CD8-positive, alpha-beta memory T cell (primary cell): ENCODE measurements around the gene CFAP70. TPM values are rescaled to one million over a fixed set of nuclear protein-coding genes. Genes with fewer than 3 reads are reported as not detected.
"Not testable (repeated sequence)": the region's sequence is repeated elsewhere in the genome, so short reads cannot be mapped to it uniquely, and the experiment has no call there.

Experiments used
- CTCF ChIA-PET: fragments of 350-600 bp; sonication (Branson Sonifier 250); formaldehyde crosslinking; loops from one replicate; lab custom pipeline; 2021; ENCODE audit warnings: antibody characterized with exemption; lab: Charles Lee
- POLR2A ChIA-PET: fragments of 350-600 bp; sonication (Branson Sonifier 250); formaldehyde crosslinking; loops from one replicate; lab custom pipeline; 2021; ENCODE audit warnings: antibody characterized with exemption; lab: Charles Lee
- DNase-seq, 5 donors: peaks; one replicate each; pipeline versions ENCODE4 v3.0.0 to v3.0.0-alpha.2; 2020 to 2022; ENCODE audit warnings: mixed read lengths in 1 of 5
- H3K27ac ChIP-seq: one replicate; pipeline ENCODE4 v1.7.0; 2013; ENCODE audit warnings: low read depth, mild to moderate bottlenecking, low read length, moderate library complexity
- H3K27me3 ChIP-seq: 2 replicates; pipeline ENCODE4 v1.7.0; 2013; ENCODE audit warnings: low read length, mild to moderate bottlenecking; ENCODE audit not compliant: insufficient read depth, poor library complexity, severe bottlenecking
- H3K36me3 ChIP-seq: 2 replicates; pipeline ENCODE4 v1.7.0; 2013; ENCODE audit warnings: mild to moderate bottlenecking, low read length, moderate library complexity; ENCODE audit not compliant: insufficient read depth
- H3K4me1 ChIP-seq: 2 replicates; pipeline ENCODE4 v1.7.0; 2013; ENCODE audit warnings: mild to moderate bottlenecking, low read length, moderate library complexity; ENCODE audit not compliant: insufficient read depth
- H3K4me3 ChIP-seq: 2 replicates; pipeline ENCODE4 v1.7.0; 2013; ENCODE audit warnings: mild to moderate bottlenecking, low read length
- H3K9me3 ChIP-seq: 2 replicates; pipeline ENCODE4 v1.7.0; 2013; ENCODE audit warnings: mild to moderate bottlenecking, low read length
- H3K27ac Mint-ChIP-seq, 8 donors: one replicate each; pipeline ENCODE4 v1.8.0; 2020 to 2021; ENCODE audit warnings: mixed read lengths in 8 of 8, mild to moderate bottlenecking in 6 of 8, inconsistent platforms in 3 of 8, moderate library complexity in 3 of 8
- H3K27me3 Mint-ChIP-seq, 2 donors: one replicate each; pipeline ENCODE4 v1.8.0; 2020 to 2021; ENCODE audit warnings: mixed read lengths in 2 of 2, mild to moderate bottlenecking in 1 of 2, moderate library complexity in 1 of 2
- H3K36me3 Mint-ChIP-seq, 3 donors: one replicate each; pipeline ENCODE4 v1.8.0; 2020 to 2021; ENCODE audit warnings: mixed read lengths in 3 of 3, inconsistent platforms in 1 of 3, mild to moderate bottlenecking in 1 of 3
- H3K4me1 Mint-ChIP-seq, 3 donors: one replicate each; pipeline ENCODE4 v1.8.0; 2020 to 2021; ENCODE audit warnings: mixed read lengths in 3 of 3, inconsistent platforms in 1 of 3, mild to moderate bottlenecking in 1 of 3
- H3K4me3 Mint-ChIP-seq, 7 donors: one replicate each; pipeline ENCODE4 v1.8.0; 2020 to 2021; ENCODE audit warnings: mixed read lengths in 7 of 7, mild to moderate bottlenecking in 6 of 7, moderate library complexity in 4 of 7, inconsistent platforms in 2 of 7
- H3K9me3 Mint-ChIP-seq, 5 donors: one replicate each; pipeline ENCODE4 v1.8.0; 2020 to 2022; ENCODE audit warnings: mixed read lengths in 5 of 5, mild to moderate bottlenecking in 3 of 5, moderate library complexity in 2 of 5, inconsistent platforms in 1 of 5
- polyA plus RNA-seq: library from polyadenylated mRNA; unstranded; fragments of 300-500 nt; fragmentation: Illumina TruSeq; gene quantifications from one replicate; pipeline ENCODE4 v1.2.3, GENCODE V29; 2021
- total RNA-seq, 2 experiments: library from RNA; stranded (reverse); gene quantifications; one replicate each; pipeline ENCODE4 v1.2.3, GENCODE V29; 2021

The CFAP70 gene
- total and polyA plus RNA-seq, 3 experiments from 2014 or later, result 0.86 to 1.2 TPM; not detected in 1

- Mint-ChIP-seq H3K27me3 (peaks cover 0 to 4% of the 10 kb centered on the region in 2 donors), H3K36me3 (peaks cover 0 to 4% (median 0%) of the 10 kb centered on the region in 3 donors), H3K4me3 (no peak overlapping the region), H3K9me3 (peaks cover 0 to 10% (median 7%) of the 10 kb centered on the region in 5 donors), H3K4me1 (peaks cover 0 to 4% (median 3%) of the 10 kb centered on the region in 3 donors), H3K27ac (no peak overlapping the region)
- H3K4me1 ChIP-seq, result no peaks in the 10 kb centered on the region
- H3K27me3 ChIP-seq, result no peaks in the 10 kb centered on the region
- ChIA-PET POLR2A (no interaction called here), CTCF (interaction anchor here (1.0 to 1.8 kb wide), 3 partner anchors 28 to 381 kb away, joined by 3 to 5 read pairs (median 3); partner anchors contain the start of gene CFAP70)
- H3K36me3 ChIP-seq, result no peaks in the 10 kb centered on the region
- DNase-seq, result no peak
- no peak overlapping the region for H3K4me3 ChIP-seq
- H3K9me3 ChIP-seq, result no peaks in the 10 kb centered on the region
- no peak overlapping the region for H3K27ac ChIP-seq
These were observed 95.6 kb downstream of the CFAP70 start for GRCh38 chr10:73262880-73263555.

- H3K4me3 ChIP-seq, result no peak overlapping the region
- CTCF ChIA-PET, result interaction anchor here (1.8 kb wide), 1 partner anchor 382 kb away, joined by 5 read pairs; no protein-coding TSS in a partner anchor
- Mint-ChIP-seq H3K36me3 (peaks cover 0 to 4% (median 0%) of the 10 kb centered on the region in 3 donors), H3K4me1 (peaks cover 0 to 4% (median 3%) of the 10 kb centered on the region in 3 donors), H3K4me3 (no peak overlapping the region), H3K9me3 (peaks cover 0 to 10% (median 7%) of the 10 kb centered on the region in 5 donors), H3K27ac (no peak overlapping the region), H3K27me3 (peaks cover 0 to 4% of the 10 kb centered on the region in 2 donors)
- H3K4me1 ChIP-seq, result no peaks in the 10 kb centered on the region
- DNase-seq, result no peak
- no peaks in the 10 kb centered on the region for H3K36me3 ChIP-seq
- H3K27ac ChIP-seq, result no peak overlapping the region
- no peaks in the 10 kb centered on the region for H3K27me3 ChIP-seq
- POLR2A ChIA-PET, result no interaction called here
- no peaks in the 10 kb centered on the region for H3K9me3 ChIP-seq
These were observed 96.4 kb downstream of the CFAP70 start for GRCh38 chr10:73262105-73262730.

GRCh38 chr10:73261362-73261995, 97.2 kb downstream of the CFAP70 start:
- no peak for DNase-seq
- Mint-ChIP-seq H3K4me1 (peaks cover 0 to 4% (median 3%) of the 10 kb centered on the region in 3 donors), H3K27me3 (peaks cover 0 to 4% of the 10 kb centered on the region in 2 donors), H3K36me3 (peaks cover 0 to 4% (median 0%) of the 10 kb centered on the region in 3 donors), H3K4me3 (no peak overlapping the region), H3K9me3 (peaks cover 0 to 10% (median 7%) of the 10 kb centered on the region in 5 donors), H3K27ac (no peak overlapping the region)
- H3K4me1 ChIP-seq, result no peaks in the 10 kb centered on the region
- no peak overlapping the region for H3K27ac ChIP-seq
- no peaks in the 10 kb centered on the region for H3K9me3 ChIP-seq
- H3K27me3 ChIP-seq, result no peaks in the 10 kb centered on the region
- CTCF ChIA-PET, result no interaction called here
- POLR2A ChIA-PET, result no interaction called here
- no peak overlapping the region for H3K4me3 ChIP-seq
- no peaks in the 10 kb centered on the region for H3K36me3 ChIP-seq

GRCh38 chr10:73258612-73259011, 100.1 kb downstream of the CFAP70 start:
- CTCF ChIA-PET, DNase-seq, H3K4me3 ChIP-seq, POLR2A ChIA-PET, H3K36me3 ChIP-seq, H3K9me3 ChIP-seq, H3K27me3 Mint-ChIP-seq, H3K4me1 Mint-ChIP-seq, H3K4me1 ChIP-seq, H3K4me3 Mint-ChIP-seq, H3K36me3 Mint-ChIP-seq, H3K27ac ChIP-seq, H3K27me3 ChIP-seq: not testable (repeated sequence)
- Mint-ChIP-seq H3K9me3 (peaks cover 0 to 10% (median 7%) of the 10 kb centered on the region in 5 donors), H3K27ac (peak overlapping the region in 2 of 8 donors; percentile 9 to 23)

GRCh38 chr10:73253225-73253555, 105.5 kb downstream of the CFAP70 start:
- POLR2A ChIA-PET, result interaction anchor here (1.7 kb wide), 1 partner anchor 243 kb away, joined by 4 read pairs; the partner anchor contains the start of gene PPP3CB
- Mint-ChIP-seq H3K27ac (peak overlapping the region; percentile 87 to 97 (median 95)), H3K36me3 (peaks cover 0 to 35% (median 8%) of the 10 kb centered on the region in 3 donors), H3K27me3 (no peaks in the 10 kb centered on the region), H3K9me3 (no peaks in the 10 kb centered on the region), H3K4me3 (peak overlapping the region; percentile 98 to 99 (median 99)), H3K4me1 (peaks cover 26 to 40% (median 34%) of the 10 kb centered on the region in 3 donors)
- peaks cover 29% of the 10 kb centered on the region for H3K4me1 ChIP-seq
- CTCF ChIA-PET, result interaction anchor here (1.6 kb wide), 1 partner anchor 243 kb away, joined by 3 read pairs; the partner anchor contains the start of gene PPP3CB
- H3K36me3 ChIP-seq, result no peaks in the 10 kb centered on the region
- no peaks in the 10 kb centered on the region for H3K9me3 ChIP-seq
- H3K27ac ChIP-seq, result peak overlapping the region; percentile 92
- no peaks in the 10 kb centered on the region for H3K27me3 ChIP-seq
- DNase-seq, result no peak
- H3K4me3 ChIP-seq, result peak overlapping the region; percentile 90

GRCh38 chr10:73252445-73253224, 106.0 kb downstream of the CFAP70 start, which contains the start of gene MRPS16:
MRPS16 (minus strand) TSS chr10:73252644; CDS start chr10:73252482, 162 bp downstream.
- CTCF ChIA-PET, result interaction anchor here (1.6 kb wide), 1 partner anchor 244 kb away, joined by 3 read pairs; the partner anchor contains the start of gene PPP3CB
- Mint-ChIP-seq H3K9me3 (no peaks in the 10 kb centered on the region), H3K27me3 (no peaks in the 10 kb centered on the region), H3K36me3 (peaks cover 0 to 38% (median 8%) of the 10 kb centered on the region in 3 donors), H3K4me1 (peaks cover 28 to 45% (median 40%) of the 10 kb centered on the region in 3 donors), H3K4me3 (peak within 1 kb of the TSS; percentile 98 to 99 (median 99)), H3K27ac (peak within 1 kb of the TSS; percentile 87 to 97 (median 95))
- Histone ChIP-seq H3K4me3 (peak within 1 kb of the TSS; percentile 90), H3K27me3 (no peaks in the 10 kb centered on the region), H3K36me3 (no peaks in the 10 kb centered on the region), H3K4me1 (peaks cover 34% of the 10 kb centered on the region), H3K27ac (peak within 1 kb of the TSS; percentile 92), H3K9me3 (no peaks in the 10 kb centered on the region)
- POLR2A ChIA-PET, result interaction anchor here (1.7 kb wide), 1 partner anchor 244 kb away, joined by 4 read pairs; the partner anchor contains the start of gene PPP3CB
- peak; percentile 88 to 94 (median 92) for DNase-seq
